B cell (primary cell): ENCODE measurements around the gene CLDND2. TPM values are rescaled to one million over a fixed set of nuclear protein-coding genes. Genes with fewer than 3 reads are reported as not detected.

Experiments
- ATAC-seq: fragments of 200-7000 bp; cut with Tn5 transposase; one replicate; pipeline ENCODE4 v1.10.0; 2021; ENCODE audit warnings: low read depth, mild to moderate bottlenecking, moderate number of reproducible peaks, moderate library complexity
- CTCF ChIA-PET: fragments of 350-600 bp; sonication (Branson Sonifier 250); formaldehyde crosslinking; loops from one replicate; lab custom pipeline; 2021; ENCODE audit warnings: antibody characterized with exemption, inconsistent platforms; lab: Charles Lee
- POLR2A ChIA-PET: fragments of 350-600 bp; sonication (Branson Sonifier 250); formaldehyde crosslinking; loops from one replicate; lab custom pipeline; 2021; ENCODE audit warnings: antibody characterized with exemption; lab: Charles Lee
- DNase-seq: peaks from one replicate; pipeline ENCODE4 v3.0.0; 2013
- H2AFZ ChIP-seq: 2 replicates; pipeline ENCODE4 v1.6.1; 2012; ENCODE audit warnings: mild to moderate bottlenecking, low read depth, low read length; ENCODE audit not compliant: insufficient read depth, poor library complexity, severe bottlenecking
- H3K27ac ChIP-seq, 2 donors: 1 replicate in 1 of 2; 2 replicates in 1 of 2; pipeline ENCODE4 v1.5.1; 2012 to 2013; ENCODE audit warnings: low read length in 2 of 2, mild to moderate bottlenecking in 2 of 2, moderate library complexity in 1 of 2
- H3K27me3 ChIP-seq, 4 experiments: fragments of 200-600 bp in 1 of 4; sonication (generic) in 1 of 4; replicated peaks in 1 of 4; 1 replicate in 2 of 4; 2 replicates in 2 of 4; pipeline versions ENCODE4 v1.6.1 to v1.7.0; 2013 to 2016; ENCODE audit warnings: low read length in 3 of 4, mild to moderate bottlenecking in 2 of 4, mixed read lengths in 1 of 4, moderate library complexity in 1 of 4; ENCODE audit not compliant: insufficient read depth in 4 of 4, control insufficient read depth in 3 of 4; ENCODE audit errors: control extremely low read depth in 1 of 4
- H3K36me3 ChIP-seq, 2 experiments: replicated peaks in 1 of 2; 1 replicate in 1 of 2; 2 replicates in 1 of 2; pipeline versions ENCODE4 v1.6.1 to v1.7.1; 2013; ENCODE audit warnings: low read length in 1 of 2; ENCODE audit not compliant: insufficient read depth in 2 of 2, control insufficient read depth in 1 of 2; ENCODE audit errors: control extremely low read depth in 1 of 2, extremely low read depth in 1 of 2
- H3K4me1 ChIP-seq, 2 donors: fragments of 200-600 bp in 1 of 2; sonication (generic) in 1 of 2; 1 replicate in 1 of 2; 2 replicates in 1 of 2; pipeline versions ENCODE4 v1.5.1 to v1.6.1; 2013 to 2017; ENCODE audit warnings: low read length in 2 of 2; ENCODE audit not compliant: control insufficient read depth in 2 of 2, insufficient read depth in 2 of 2
- H3K4me2 ChIP-seq: replicated peaks from 2 replicates; pipeline ENCODE3; 2012; ENCODE audit warnings: mild to moderate bottlenecking, low read depth, low read length; ENCODE audit not compliant: poor library complexity, severe bottlenecking
- H3K4me3 ChIP-seq, 5 experiments: fragments of 200-600 bp in 1 of 5; sonication (generic) in 1 of 5; 1 replicate in 3 of 5; 2 replicates in 2 of 5; pipeline versions ENCODE4 v1.5.1 to v1.7.0; 2011 to 2016; ENCODE audit warnings: low read length in 4 of 5, mild to moderate bottlenecking in 4 of 5, low read depth in 2 of 5, control low read depth in 1 of 5, moderate library complexity in 1 of 5; ENCODE audit not compliant: insufficient read depth in 1 of 5; ENCODE audit errors: control extremely low read depth in 1 of 5, extremely low read depth in 1 of 5
- H3K79me2 ChIP-seq: fragments of 200-600 bp; sonication (generic); one replicate; pipeline ENCODE4 v1.6.0; 2016; ENCODE audit warnings: low read length; ENCODE audit not compliant: control insufficient read depth, insufficient read depth
- H3K9ac ChIP-seq: fragments of 200-600 bp; sonication (generic); 2 replicates; pipeline ENCODE4 v1.6.1; 2017; ENCODE audit warnings: mild to moderate bottlenecking, low read length, moderate library complexity
- H3K9me3 ChIP-seq, 3 donors: one replicate each; pipeline versions ENCODE4 v1.6.1 to v1.7.1; 2013; ENCODE audit warnings: low read length in 2 of 3; ENCODE audit not compliant: control insufficient read depth in 2 of 3, insufficient read depth in 1 of 3; ENCODE audit errors: control extremely low read depth in 1 of 3
- H4K20me1 ChIP-seq: 2 replicates; pipeline ENCODE4 v1.6.0; 2012; ENCODE audit warnings: mild to moderate bottlenecking, low read length; ENCODE audit not compliant: insufficient read depth, control insufficient read depth, poor library complexity, severe bottlenecking
- H3K27ac Mint-ChIP-seq: one replicate; pipeline ENCODE4 v1.8.0; 2021; ENCODE audit warnings: mixed read lengths
- H3K27me3 Mint-ChIP-seq: one replicate; pipeline ENCODE4 v1.8.0; 2021; ENCODE audit warnings: mixed read lengths
- H3K4me1 Mint-ChIP-seq: one replicate; pipeline ENCODE4 v1.8.0; 2021; ENCODE audit warnings: mixed read lengths
- H3K4me3 Mint-ChIP-seq: one replicate; pipeline ENCODE4 v1.8.0; 2021; ENCODE audit warnings: mixed read lengths
- H3K9me3 Mint-ChIP-seq: one replicate; pipeline ENCODE4 v1.8.0; 2022; ENCODE audit warnings: mixed read lengths; ENCODE audit not compliant: insufficient read depth
- EZH2 ChIP-seq: IDR thresholded peaks from 2 replicates; pipeline ENCODE4 v1.6.1; 2012; ENCODE audit warnings: borderline replicate concordance, low read depth, mild to moderate bottlenecking, moderate library complexity, low read length; ENCODE audit not compliant: insufficient read depth, poor library complexity, severe bottlenecking
- WGBS: methylation state at CpG from one replicate; pipeline ENCODE4 v1.1.5; 2013; ENCODE audit warnings: missing lambda C conversion rate; ENCODE audit not compliant: insufficient coverage; 5-methylcytosine and 5-hydroxymethylcytosine counted together
- intact Hi-C: fragments of 100-400 bp; cut with micrococcal nuclease; formaldehyde crosslinking; loops from one replicate; pipeline ENCODE4 v1.10.0; 2022
- polyA plus RNA-seq: library from polyadenylated mRNA; depleted of rRNA; stranded (reverse); fragments of >200 nt; gene quantifications from 2 replicates; pipeline ENCODE4 v1.2.3, GENCODE V29; 2012
- total RNA-seq, 2 donors: library from RNA; stranded (reverse); fragments of 120-200 nt in 1 of 2; gene quantifications; 1 replicate in 1 of 2; 2 replicates in 1 of 2; pipeline versions ENCODE4 v1.2.3 to v1.2.4, GENCODE V29; 2013 to 2022
- TF ChIP-seq, protein P1 (sequence below): fragments of 200-600 bp; IDR thresholded peaks from one replicate; pipeline ENCODE4 v1.8.0; 2022; ENCODE audit warnings: antibody characterized with exemption, mild to moderate bottlenecking

Gene CLDND2
- total and polyA plus RNA-seq, 2 donors (not counting 1 experiment from before 2014, with no cell fraction given), result 1.9 TPM; not detected in 1

- Histone ChIP-seq H3K4me2 (no peak overlapping the region), H4K20me1 (no peaks in the 10 kb centered on the region), H3K4me1 (no peaks in the 10 kb centered on the region), H2AFZ (no peak overlapping the region), H3K9ac (no peak overlapping the region), H3K4me3 (no peak overlapping the region), H3K27me3 (no peaks in the 10 kb centered on the region), H3K9me3 (peaks cover 0 to 12% (median 3%) of the 10 kb centered on the region in 3 donors), H3K79me2 (no peaks in the 10 kb centered on the region), H3K36me3 (no peaks in the 10 kb centered on the region), H3K27ac (no peak overlapping the region)
- Mint-ChIP-seq H3K27ac (no peak overlapping the region), H3K9me3 (no peaks in the 10 kb centered on the region), H3K27me3 (no peaks in the 10 kb centered on the region), H3K4me3 (no peak overlapping the region), H3K4me1 (no peaks in the 10 kb centered on the region)
- ChIA-PET POLR2A (no interaction called here), CTCF (no interaction called here)
- 93% methylated on average over 2 of the region's 4 CpGs for WGBS
- intact Hi-C loops, result no loop called here
- DNase-seq (no peak), ATAC-seq (no peak)
- TF ChIP-seq EZH2, result no peak
- TF ChIP-seq, protein P1, sequence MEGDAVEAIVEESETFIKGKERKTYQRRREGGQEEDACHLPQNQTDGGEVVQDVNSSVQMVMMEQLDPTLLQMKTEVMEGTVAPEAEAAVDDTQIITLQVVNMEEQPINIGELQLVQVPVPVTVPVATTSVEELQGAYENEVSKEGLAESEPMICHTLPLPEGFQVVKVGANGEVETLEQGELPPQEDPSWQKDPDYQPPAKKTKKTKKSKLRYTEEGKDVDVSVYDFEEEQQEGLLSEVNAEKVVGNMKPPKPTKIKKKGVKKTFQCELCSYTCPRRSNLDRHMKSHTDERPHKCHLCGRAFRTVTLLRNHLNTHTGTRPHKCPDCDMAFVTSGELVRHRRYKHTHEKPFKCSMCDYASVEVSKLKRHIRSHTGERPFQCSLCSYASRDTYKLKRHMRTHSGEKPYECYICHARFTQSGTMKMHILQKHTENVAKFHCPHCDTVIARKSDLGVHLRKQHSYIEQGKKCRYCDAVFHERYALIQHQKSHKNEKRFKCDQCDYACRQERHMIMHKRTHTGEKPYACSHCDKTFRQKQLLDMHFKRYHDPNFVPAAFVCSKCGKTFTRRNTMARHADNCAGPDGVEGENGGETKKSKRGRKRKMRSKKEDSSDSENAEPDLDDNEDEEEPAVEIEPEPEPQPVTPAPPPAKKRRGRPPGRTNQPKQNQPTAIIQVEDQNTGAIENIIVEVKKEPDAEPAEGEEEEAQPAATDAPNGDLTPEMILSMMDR, result no peak
Measured at GRCh38 chr19:51382004-51382403, 13.2 kb upstream of the CLDND2 start.

DNA sequence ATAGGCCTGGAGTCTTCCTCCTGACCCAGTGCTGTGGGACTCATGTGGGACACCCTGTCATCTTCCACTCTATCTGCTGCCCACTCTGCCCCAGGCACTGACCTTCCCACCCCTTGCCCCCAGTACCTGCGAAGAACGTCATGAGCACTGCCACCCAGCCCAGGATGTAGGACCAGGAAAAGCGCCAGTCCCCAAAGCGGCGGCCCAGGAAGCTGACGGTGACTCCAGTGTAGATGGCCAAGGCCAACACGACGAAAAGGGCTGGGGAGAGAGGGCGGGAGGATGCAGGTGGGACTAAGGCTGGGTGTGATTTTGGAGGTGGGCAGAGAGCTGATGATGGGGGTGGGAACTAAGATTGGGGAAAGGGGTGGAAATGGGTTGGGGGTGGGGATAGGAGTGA lies 11.6 kb upstream of the CLDND2 start:
- Histone ChIP-seq H3K9ac (no peak overlapping the region), H3K4me2 (no peak overlapping the region), H3K4me1 (no peaks in the 10 kb centered on the region), H3K27ac (no peak overlapping the region), H3K4me3 (no peak overlapping the region), H3K36me3 (no peaks in the 10 kb centered on the region), H4K20me1 (no peaks in the 10 kb centered on the region), H3K27me3 (no peaks in the 10 kb centered on the region), H2AFZ (no peak overlapping the region), H3K79me2 (no peaks in the 10 kb centered on the region), H3K9me3 (peaks cover 0 to 12% (median 3%) of the 10 kb centered on the region in 3 donors)
- WGBS, result 97% methylated on average over 8 of the region's 9 CpGs
- H3K27ac Mint-ChIP-seq, result no peak overlapping the region
- no peaks in the 10 kb centered on the region for H3K9me3 Mint-ChIP-seq
- TF ChIP-seq, protein P1, result no peak
- no peak for TF ChIP-seq EZH2
- no peak for DNase-seq
- ATAC-seq, result no peak
- peaks cover under 1% of the 10 kb centered on the region for H3K4me1 Mint-ChIP-seq
- ChIA-PET POLR2A (no interaction called here), CTCF (no interaction called here)
- H3K4me3 Mint-ChIP-seq, result no peak overlapping the region
- intact Hi-C loops, result no loop called here
- H3K27me3 Mint-ChIP-seq, result no peaks in the 10 kb centered on the region
